Liver (tissue), 3 donors: ENCODE results near the gene TP73.

Experiments used
- CTCF ChIP-seq: fragments of 150-350 bp; IDR thresholded peaks from 2 replicates; pipeline ENCODE4 v1.5.1; 2017; ENCODE audit warnings: improper control_type of control experiment, low read depth, low read length; ENCODE audit not compliant: missing input control
- GABPA ChIP-seq, 2 donors: IDR thresholded peaks in 1 of 2; conservative IDR thresholded peaks in 1 of 2; 2 replicates each; pipeline ENCODE4 v1.6.1; 2016; ENCODE audit warnings: antibody characterized with exemption in 2 of 2, mild to moderate bottlenecking in 1 of 2, moderate library complexity in 1 of 2
- HNF4G ChIP-seq: IDR thresholded peaks from 2 replicates; pipeline ENCODE4 v1.6.1; 2016; ENCODE audit warnings: antibody characterized with exemption
- RAD21 ChIP-seq, 2 donors: IDR thresholded peaks; 2 replicates each; pipeline ENCODE4 v1.6.1; 2016; ENCODE audit warnings: antibody characterized with exemption in 2 of 2, mild to moderate bottlenecking in 2 of 2
- SP1 ChIP-seq: IDR thresholded peaks from 2 replicates; pipeline ENCODE4 v1.6.1; 2018; ENCODE audit warnings: antibody characterized with exemption, mild to moderate bottlenecking
- TAF1 ChIP-seq: conservative IDR thresholded peaks from 2 replicates; pipeline ENCODE4 v1.6.1; 2016; ENCODE audit warnings: antibody characterized with exemption, mild to moderate bottlenecking
- YY1 ChIP-seq: IDR thresholded peaks from 2 replicates; pipeline ENCODE4 v1.6.1; 2016; ENCODE audit warnings: antibody characterized with exemption, mild to moderate bottlenecking
- TF ChIP-seq, protein P1 (sequence below): IDR thresholded peaks from 2 replicates; pipeline ENCODE4 v1.6.1; 2016; ENCODE audit warnings: antibody characterized with exemption
- TF ChIP-seq, protein P2 (sequence below): IDR thresholded peaks from 2 replicates; pipeline ENCODE4 v1.6.1; 2016; ENCODE audit warnings: antibody characterized with exemption, mild to moderate bottlenecking
- TF ChIP-seq, protein P3 (sequence below): IDR thresholded peaks from 2 replicates; pipeline ENCODE4 v1.6.1; 2016; ENCODE audit warnings: antibody characterized with exemption
- donor health status: healthy.
- donor health status: healthy.

- no peak for TF ChIP-seq TAF1
- no peak for TF ChIP-seq CTCF
- no peak for TF ChIP-seq YY1
- TF ChIP-seq, protein P1, sequence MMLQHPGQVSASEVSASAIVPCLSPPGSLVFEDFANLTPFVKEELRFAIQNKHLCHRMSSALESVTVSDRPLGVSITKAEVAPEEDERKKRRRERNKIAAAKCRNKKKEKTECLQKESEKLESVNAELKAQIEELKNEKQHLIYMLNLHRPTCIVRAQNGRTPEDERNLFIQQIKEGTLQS = no peak
- TF ChIP-seq RAD21 (IDR thresholded peaks at IDR 0.05) = no peak
- TF ChIP-seq, protein P2, sequence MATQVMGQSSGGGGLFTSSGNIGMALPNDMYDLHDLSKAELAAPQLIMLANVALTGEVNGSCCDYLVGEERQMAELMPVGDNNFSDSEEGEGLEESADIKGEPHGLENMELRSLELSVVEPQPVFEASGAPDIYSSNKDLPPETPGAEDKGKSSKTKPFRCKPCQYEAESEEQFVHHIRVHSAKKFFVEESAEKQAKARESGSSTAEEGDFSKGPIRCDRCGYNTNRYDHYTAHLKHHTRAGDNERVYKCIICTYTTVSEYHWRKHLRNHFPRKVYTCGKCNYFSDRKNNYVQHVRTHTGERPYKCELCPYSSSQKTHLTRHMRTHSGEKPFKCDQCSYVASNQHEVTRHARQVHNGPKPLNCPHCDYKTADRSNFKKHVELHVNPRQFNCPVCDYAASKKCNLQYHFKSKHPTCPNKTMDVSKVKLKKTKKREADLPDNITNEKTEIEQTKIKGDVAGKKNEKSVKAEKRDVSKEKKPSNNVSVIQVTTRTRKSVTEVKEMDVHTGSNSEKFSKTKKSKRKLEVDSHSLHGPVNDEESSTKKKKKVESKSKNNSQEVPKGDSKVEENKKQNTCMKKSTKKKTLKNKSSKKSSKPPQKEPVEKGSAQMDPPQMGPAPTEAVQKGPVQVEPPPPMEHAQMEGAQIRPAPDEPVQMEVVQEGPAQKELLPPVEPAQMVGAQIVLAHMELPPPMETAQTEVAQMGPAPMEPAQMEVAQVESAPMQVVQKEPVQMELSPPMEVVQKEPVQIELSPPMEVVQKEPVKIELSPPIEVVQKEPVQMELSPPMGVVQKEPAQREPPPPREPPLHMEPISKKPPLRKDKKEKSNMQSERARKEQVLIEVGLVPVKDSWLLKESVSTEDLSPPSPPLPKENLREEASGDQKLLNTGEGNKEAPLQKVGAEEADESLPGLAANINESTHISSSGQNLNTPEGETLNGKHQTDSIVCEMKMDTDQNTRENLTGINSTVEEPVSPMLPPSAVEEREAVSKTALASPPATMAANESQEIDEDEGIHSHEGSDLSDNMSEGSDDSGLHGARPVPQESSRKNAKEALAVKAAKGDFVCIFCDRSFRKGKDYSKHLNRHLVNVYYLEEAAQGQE = no peak
- TF ChIP-seq, protein P3, sequence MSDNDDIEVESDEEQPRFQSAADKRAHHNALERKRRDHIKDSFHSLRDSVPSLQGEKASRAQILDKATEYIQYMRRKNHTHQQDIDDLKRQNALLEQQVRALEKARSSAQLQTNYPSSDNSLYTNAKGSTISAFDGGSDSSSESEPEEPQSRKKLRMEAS = no peak
- TF ChIP-seq GABPA (IDR thresholded peaks at IDR 0.05 in 1 of 2, conservative IDR thresholded peaks at IDR 0.05 in 1 of 2) = no peak
- no peak for TF ChIP-seq SP1
- TF ChIP-seq HNF4G = no peak
Measured at GRCh38 chr1:3711780-3712451, 59.6 kb downstream of the TP73 start.
